Endothelial cell (in vitro differentiated cells): ENCODE measurements around the gene FAM131B. TPM values are rescaled to one million over a fixed set of nuclear protein-coding genes. Genes with fewer than 3 reads are reported as not detected.

Experiments
- DNase-seq: peaks from one replicate; pipeline ENCODE4 v3.0.0; 2021; ENCODE audit warnings: low spot score
- H3K27ac Mint-ChIP-seq: one replicate; pipeline ENCODE4 v1.8.0; 2021; ENCODE audit warnings: mixed read lengths, inconsistent platforms; ENCODE audit not compliant: unreplicated experiment
- H3K27me3 Mint-ChIP-seq: one replicate; pipeline ENCODE4 v1.8.0; 2021; ENCODE audit warnings: mild to moderate bottlenecking, moderate library complexity, mixed read lengths, inconsistent platforms; ENCODE audit not compliant: unreplicated experiment
- H3K36me3 Mint-ChIP-seq: one replicate; pipeline ENCODE4 v1.8.0; 2021; ENCODE audit warnings: mild to moderate bottlenecking, low read depth, mixed read lengths, inconsistent platforms; ENCODE audit not compliant: unreplicated experiment
- H3K4me1 Mint-ChIP-seq: one replicate; pipeline ENCODE4 v1.8.0; 2021; ENCODE audit warnings: mild to moderate bottlenecking, mixed read lengths, inconsistent platforms; ENCODE audit not compliant: unreplicated experiment
- H3K4me3 Mint-ChIP-seq: one replicate; pipeline ENCODE4 v1.8.0; 2021; ENCODE audit warnings: mild to moderate bottlenecking, mixed read lengths, inconsistent platforms; ENCODE audit not compliant: unreplicated experiment
- H3K9me3 Mint-ChIP-seq: one replicate; pipeline ENCODE4 v1.8.0; 2021; ENCODE audit warnings: mixed read lengths, inconsistent platforms; ENCODE audit not compliant: unreplicated experiment
- CTCF ChIP-seq: fragments of 200-600 bp; sonication (generic); IDR thresholded peaks from one replicate; pipeline ENCODE4 v1.5.0; 2021; ENCODE audit warnings: antibody characterized with exemption; ENCODE audit not compliant: unreplicated experiment
- total RNA-seq: library from RNA; stranded (reverse); fragmentation: NEBNext Ultra II Directional; extraction: Animal tissue kit (Norgen Biotek cat#: 25700); gene quantifications from one replicate; pipeline ENCODE4 v1.2.1, GENCODE V29; 2021; ENCODE audit not compliant: unreplicated experiment

Gene FAM131B
- total RNA-seq, 1 donor from 2014 or later: 1.0 TPM

- TF ChIP-seq CTCF: no peak
- Mint-ChIP-seq H3K36me3 (peaks cover 15% of the 10 kb centered on the region), H3K4me1 (peaks cover 15% of the 10 kb centered on the region), H3K27ac (no peak overlapping the region), H3K27me3 (peaks cover 15% of the 10 kb centered on the region), H3K4me3 (no peak overlapping the region), H3K9me3 (no peaks in the 10 kb centered on the region)
- no peak for DNase-seq
Measured at GRCh38 chr7:143384148-143384547, 21.6 kb upstream of the FAM131B start.

- no peak for TF ChIP-seq CTCF
- Mint-ChIP-seq H3K4me3 (no peak overlapping the region), H3K4me1 (peaks cover 18% of the 10 kb centered on the region), H3K27ac (no peak overlapping the region), H3K27me3 (peaks cover 15% of the 10 kb centered on the region), H3K9me3 (no peaks in the 10 kb centered on the region), H3K36me3 (peaks cover 12% of the 10 kb centered on the region)
- no peak for DNase-seq
Measured at GRCh38 chr7:143383642-143383957, 21.1 kb upstream of the FAM131B start.

- Mint-ChIP-seq H3K27ac (no peak overlapping the region), H3K4me1 (peaks cover 22% of the 10 kb centered on the region), H3K27me3 (peaks cover 15% of the 10 kb centered on the region), H3K4me3 (no peak overlapping the region), H3K9me3 (no peaks in the 10 kb centered on the region), H3K36me3 (peaks cover 12% of the 10 kb centered on the region)
- no peak for TF ChIP-seq CTCF
- no peak for DNase-seq
Measured at GRCh38 chr7:143382791-143383641, 20.5 kb upstream of the FAM131B start.

GRCh38 chr7:143382126-143382790 lies 19.7 kb upstream of the FAM131B start:
- H3K9me3 Mint-ChIP-seq: no peaks in the 10 kb centered on the region
- no peak for TF ChIP-seq CTCF
- H3K36me3 Mint-ChIP-seq: peaks cover 12% of the 10 kb centered on the region
- no peak for DNase-seq
- no peak overlapping the region for H3K4me3 Mint-ChIP-seq
- peaks cover 19% of the 10 kb centered on the region for H3K4me1 Mint-ChIP-seq
- peaks cover 16% of the 10 kb centered on the region for H3K27me3 Mint-ChIP-seq
- no peak overlapping the region for H3K27ac Mint-ChIP-seq
